Esophagus squamous epithelium (tissue), 5 donors: ENCODE results near the gene NPHP4. TPM values are rescaled to one million over a fixed set of nuclear protein-coding genes. Genes with fewer than 3 reads are reported as not detected.
"Not testable (repeated sequence)": the region's sequence is repeated elsewhere in the genome, so short reads cannot be mapped to it uniquely, and the experiment has no call there.

ENCODE experiments used
- DNase-seq: peaks from one replicate; lab custom pipeline; 2025; lab: John Stamatoyannopoulos, UW
- H3K27ac ChIP-seq, 4 donors: fragments of 200-600 bp; sonication (generic); one replicate each; pipeline ENCODE4 v1.5.1; 2016 to 2019; ENCODE audit warnings: mild to moderate bottlenecking in 1 of 4
- H3K27me3 ChIP-seq, 4 donors: fragments of 200-600 bp; sonication (generic); 1 replicate in 3 of 4; 2 replicates in 1 of 4; pipeline versions ENCODE4 v1.5.1 to v1.6.0; 2017 to 2021; ENCODE audit warnings: antibody characterized with exemption in 1 of 4
- H3K36me3 ChIP-seq, 3 donors: fragments of 200-600 bp; sonication (generic); one replicate each; pipeline ENCODE4 v1.5.1; 2016 to 2019
- H3K4me1 ChIP-seq, 3 donors: fragments of 200-600 bp; sonication (generic); one replicate each; pipeline ENCODE4 v1.5.1; 2017 to 2019
- H3K4me3 ChIP-seq, 4 donors: fragments of 200-600 bp; sonication (generic); 1 replicate in 3 of 4; 2 replicates in 1 of 4; pipeline ENCODE4 v1.5.1; 2016 to 2019; ENCODE audit warnings: mild to moderate bottlenecking in 2 of 4, moderate library complexity in 1 of 4
- H3K9me3 ChIP-seq, 3 donors: fragments of 200-600 bp; sonication (generic); one replicate each; pipeline ENCODE4 v1.5.1; 2016 to 2019
- CTCF ChIP-seq, 6 experiments: fragments of 450-650 bp in 4 of 6; fragments of 200-600 bp in 2 of 6; sonication (generic) in 2 of 6; IDR thresholded peaks; one replicate each; pipeline ENCODE4 v1.5.1; 2016 to 2019; ENCODE audit warnings: antibody characterized with exemption in 6 of 6, mild to moderate bottlenecking in 4 of 6, moderate library complexity in 4 of 6
- POLR2A ChIP-seq, 4 donors: fragments of 450-650 bp; IDR thresholded peaks; one replicate each; pipeline ENCODE4 v1.6.1; 2017; ENCODE audit warnings: antibody characterized with exemption in 4 of 4, mild to moderate bottlenecking in 4 of 4, moderate library complexity in 3 of 4
- WGBS, 2 donors: methylation state at CpG; one replicate each; pipeline ENCODE4 v1.1.5; 2018; 5-methylcytosine and 5-hydroxymethylcytosine counted together
- intact Hi-C: fragments of 100-400 bp; cut with DNase I; formaldehyde crosslinking; loops from one replicate; pipeline ENCODE4 v1.15.0; 2022
- total RNA-seq, 4 donors: library from RNA; depleted of rRNA; stranded (reverse); fragments of >200 nt; gene quantifications; one replicate each; pipeline ENCODE4 v1.1.0, GENCODE V29; 2016
- donor health status: DM: yes; HTN: yes; CAD: no.

The NPHP4 gene
- total RNA-seq, 4 donors from 2014 or later: 2.4 to 8.8 (median 5.3) TPM

- no peak for DNase-seq
- Histone ChIP-seq H3K4me3 (no peak overlapping the region), H3K27ac (no peak overlapping the region), H3K4me1 (peaks cover 0 to 3% (median 0%) of the 10 kb centered on the region in 3 donors), H3K9me3 (no peaks in the 10 kb centered on the region), H3K36me3 (peaks cover 0 to 50% (median 8%) of the 10 kb centered on the region in 3 donors), H3K27me3 (no peaks in the 10 kb centered on the region)
- intact Hi-C loops: no loop called here
- no peak for TF ChIP-seq CTCF (IDR thresholded peaks at IDR 0.05)
- TF ChIP-seq POLR2A (IDR thresholded peaks at IDR 0.05): no peak
- WGBS, 2 donors: 93 to 100% methylated on average over 4 to 5 of the region's 6 CpGs
These were observed 59.2 kb downstream of the NPHP4 start for GRCh38 chr1:5933050-5933449.

GRCh38 chr1:5928714-5929400 lies 63.4 kb downstream of the NPHP4 start:
- no peak for TF ChIP-seq CTCF (IDR thresholded peaks at IDR 0.05)
- no peak for TF ChIP-seq POLR2A (IDR thresholded peaks at IDR 0.05)
- Histone ChIP-seq H3K4me1 (peaks cover 0 to 7% (median 0%) of the 10 kb centered on the region in 3 donors), H3K9me3 (no peaks in the 10 kb centered on the region), H3K4me3 (no peak overlapping the region), H3K27me3 (no peaks in the 10 kb centered on the region), H3K36me3 (peaks cover 0 to 36% (median 8%) of the 10 kb centered on the region in 3 donors), H3K27ac (no peak overlapping the region)
- WGBS, 2 donors: 84 to 85% methylated on average over 4 of the region's 4 CpGs
- intact Hi-C loops: no loop called here
- no peak for DNase-seq

GRCh38 chr1:5927506-5928370 lies 64.5 kb downstream of the NPHP4 start:
- intact Hi-C loops: no loop called here
- Histone ChIP-seq H3K36me3 (peaks cover 0 to 25% (median 5%) of the 10 kb centered on the region in 3 donors), H3K4me3 (no peak overlapping the region), H3K4me1 (peaks cover 0 to 7% (median 0%) of the 10 kb centered on the region in 3 donors), H3K27ac (no peak overlapping the region), H3K9me3 (no peaks in the 10 kb centered on the region), H3K27me3 (no peaks in the 10 kb centered on the region)
- 80 to 92% methylated on average over 13 to 19 of the region's 19 CpGs for WGBS, 2 donors
- no peak for DNase-seq
- TF ChIP-seq POLR2A (IDR thresholded peaks at IDR 0.05) (no peak), CTCF (IDR thresholded peaks at IDR 0.05) (no peak)

GRCh38 chr1:5926686-5927435 lies 65.4 kb downstream of the NPHP4 start:
- H3K9me3 ChIP-seq: no peaks in the 10 kb centered on the region
- intact Hi-C loops: no loop called here
- DNase-seq: no peak
- no peaks in the 10 kb centered on the region for H3K27me3 ChIP-seq
- 93 to 97% methylated on average over 15 to 16 of the region's 18 CpGs for WGBS, 2 donors
- H3K4me3 ChIP-seq: no peak overlapping the region
- TF ChIP-seq CTCF (IDR thresholded peaks at IDR 0.05) (no peak), POLR2A (IDR thresholded peaks at IDR 0.05) (no peak)
- no peak overlapping the region for H3K27ac ChIP-seq
- H3K4me1 ChIP-seq: peaks cover 0 to 7% (median 0%) of the 10 kb centered on the region in 3 donors
- peaks cover 0 to 16% (median 0%) of the 10 kb centered on the region in 3 donors for H3K36me3 ChIP-seq

GRCh38 chr1:5922700-5923330 lies 69.4 kb downstream of the NPHP4 start:
- H3K27me3 ChIP-seq, H3K27ac ChIP-seq, intact Hi-C loops, H3K4me1 ChIP-seq, H3K9me3 ChIP-seq, H3K4me3 ChIP-seq, DNase-seq: not testable (repeated sequence)
- 92 to 95% methylated on average over 11 to 14 of the region's 21 CpGs for WGBS, 2 donors
- peaks cover 0 to 14% (median 0%) of the 10 kb centered on the region in 3 donors for H3K36me3 ChIP-seq
